ELR (cell line): ENCODE results near the gene NRXN2.

ENCODE experiments used
- DNase-seq: peaks from one replicate; pipeline ENCODE4 v3.0.0-alpha.2; 2015; ENCODE audit warnings: low read depth

The NRXN2 gene

DNA sequence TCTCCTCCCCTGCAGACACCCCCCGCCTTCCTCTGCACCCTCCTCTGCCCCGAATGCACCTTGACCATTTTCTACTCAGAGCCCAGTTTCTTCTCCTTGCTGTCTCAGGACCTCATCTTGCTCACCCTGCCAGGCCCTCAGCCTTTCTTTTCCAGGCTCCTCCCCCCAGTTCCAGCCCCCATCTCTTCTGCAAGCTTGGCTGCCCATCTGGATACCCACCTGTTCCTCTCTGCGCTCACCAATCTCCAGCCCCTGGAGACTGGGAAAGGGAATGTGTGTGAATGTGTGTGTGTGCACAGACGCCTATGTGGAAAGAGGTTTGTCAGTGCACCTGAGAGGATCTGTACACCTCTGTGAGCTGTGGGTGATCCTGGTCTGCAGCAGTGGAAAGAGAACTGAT, 95.6 kb downstream of the NRXN2 start:
- DNase-seq, result no peak

DNA sequence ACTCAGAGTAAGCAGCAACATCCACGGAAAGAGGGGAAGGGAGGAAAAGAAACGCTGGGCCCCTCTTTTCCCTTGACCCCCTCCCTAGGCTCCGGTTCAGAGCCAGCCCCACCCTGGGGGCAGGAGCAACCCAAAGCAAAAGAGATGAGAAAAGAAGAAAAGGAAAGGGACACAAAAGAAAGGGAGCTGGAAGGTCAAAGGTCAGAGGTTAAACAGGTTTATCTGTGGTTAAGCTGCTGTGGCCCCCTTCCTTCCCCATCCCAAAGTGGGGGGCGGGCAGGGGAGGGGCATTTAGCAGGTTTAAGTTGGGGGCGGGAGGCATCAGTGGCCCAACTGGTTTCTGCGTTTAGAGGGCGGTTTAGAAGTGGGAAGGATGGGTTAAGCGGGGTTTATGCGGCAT, 96.4 kb downstream of the NRXN2 start:
- no peak for DNase-seq

DNA sequence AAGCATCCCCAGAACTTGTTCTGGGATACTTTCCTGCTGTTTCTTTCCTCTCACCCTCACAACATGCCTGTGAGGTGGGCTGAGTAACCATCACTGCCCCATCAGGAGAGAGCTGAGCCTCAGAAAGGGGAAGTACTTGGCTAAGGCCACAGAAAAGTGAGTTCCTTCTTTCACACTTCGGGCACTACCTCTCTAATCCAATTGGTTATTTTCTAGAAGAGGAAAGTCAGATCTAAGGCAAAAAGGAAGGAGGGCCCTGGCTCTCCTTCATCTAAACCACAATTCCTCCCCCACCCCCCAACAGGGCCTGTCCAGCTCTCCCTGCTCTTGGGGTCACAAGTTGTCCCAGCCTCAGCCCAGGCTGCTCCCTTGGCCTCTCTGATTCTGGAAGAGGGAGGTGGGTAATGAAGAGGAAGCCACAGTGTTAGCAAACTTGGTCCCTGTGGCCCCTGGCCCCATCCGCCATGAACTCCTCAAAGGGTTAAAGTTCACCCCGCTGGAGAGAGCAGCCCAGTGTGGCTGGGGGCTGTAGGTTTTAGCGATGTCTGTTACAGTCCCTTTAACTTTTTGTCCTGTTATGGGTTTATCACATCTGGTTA, 98.0 kb downstream of the NRXN2 start:
- no peak for DNase-seq

DNA sequence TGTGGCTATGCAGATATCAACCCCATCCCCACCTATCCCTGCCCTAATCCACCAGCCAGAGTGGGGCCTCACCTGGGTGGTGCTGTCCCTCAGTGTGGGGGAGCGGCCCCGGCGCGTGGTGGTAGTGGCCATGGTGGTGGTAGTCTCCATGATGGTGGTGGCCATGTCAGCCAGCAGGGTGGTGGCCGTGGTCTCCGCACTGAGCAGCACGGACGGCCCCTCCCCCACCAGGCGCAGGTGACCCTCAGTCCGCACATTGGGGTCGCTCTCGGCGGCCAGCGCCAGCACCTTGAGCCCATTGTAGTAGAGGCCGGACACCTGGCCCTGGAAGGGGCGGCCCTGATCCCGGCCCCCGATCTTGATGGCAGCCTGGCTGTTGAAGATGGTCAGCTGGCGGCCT, 100.3 kb downstream of the NRXN2 start:
- DNase-seq, result no peak

DNA sequence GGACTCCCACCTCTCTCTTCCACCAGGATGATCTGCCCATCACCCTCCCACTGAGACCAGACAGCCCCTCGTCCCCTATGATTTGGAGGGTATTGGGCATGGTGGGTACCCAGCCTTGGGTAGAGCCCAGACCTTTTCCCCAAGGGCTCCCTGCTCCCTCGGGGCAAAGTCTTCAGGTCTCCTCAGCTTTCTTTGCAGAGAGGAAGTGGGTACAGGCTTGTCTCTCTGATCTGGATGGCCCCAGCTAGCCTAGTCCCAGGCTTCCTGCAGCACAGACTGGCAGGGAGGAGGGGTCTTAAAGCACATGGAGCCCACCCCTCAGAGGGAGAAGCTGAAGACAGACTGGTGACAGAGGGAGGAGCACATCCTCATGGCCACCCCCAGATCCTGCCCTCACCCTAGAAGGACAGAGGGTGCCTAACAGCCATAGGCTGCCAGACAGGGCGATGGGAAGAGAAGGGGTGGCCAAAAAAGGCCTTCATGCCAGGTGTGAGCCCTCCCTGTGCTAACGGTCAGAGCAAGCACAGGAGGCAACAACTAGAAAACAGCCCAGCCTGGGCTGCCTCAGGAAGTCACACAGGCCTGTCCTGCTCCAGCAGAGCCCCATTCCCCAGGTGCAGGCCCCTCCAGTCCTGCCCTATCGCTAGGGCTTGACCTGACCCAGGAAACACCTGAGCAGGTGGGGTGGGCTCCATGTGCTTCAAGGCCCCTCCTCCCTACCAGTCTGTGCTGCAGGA, 101.5 kb downstream of the NRXN2 start:
- no peak for DNase-seq

DNA sequence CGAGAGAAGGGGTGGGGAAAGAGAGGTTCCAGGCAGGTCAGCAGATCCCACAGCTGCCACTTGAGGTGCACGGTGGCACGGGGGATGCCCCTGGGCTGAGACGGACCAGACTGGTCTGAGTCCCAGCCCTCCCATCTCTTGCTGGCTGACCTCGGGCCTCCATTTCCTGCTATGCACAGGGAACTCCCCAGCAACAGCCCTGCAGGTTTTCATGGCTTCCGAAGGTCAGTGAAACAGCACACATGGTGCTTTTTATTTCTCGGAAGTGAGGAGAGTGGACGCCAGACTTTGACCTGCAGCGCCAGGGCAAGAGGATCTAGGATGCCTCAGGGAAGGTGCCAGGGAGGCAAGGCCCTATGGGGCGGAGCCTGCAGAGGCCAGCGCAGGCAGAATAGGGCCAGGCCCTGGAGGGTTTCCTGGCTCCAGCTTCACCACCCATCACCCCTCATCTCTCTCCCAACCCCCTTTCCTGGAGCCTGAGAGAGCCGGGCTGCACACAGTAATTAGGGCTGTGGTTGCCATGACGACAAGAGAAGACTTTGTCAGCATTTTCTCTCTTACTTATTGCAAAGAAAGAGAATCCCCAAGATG, 102.5 kb downstream of the NRXN2 start:
- DNase-seq, result no peak

DNA sequence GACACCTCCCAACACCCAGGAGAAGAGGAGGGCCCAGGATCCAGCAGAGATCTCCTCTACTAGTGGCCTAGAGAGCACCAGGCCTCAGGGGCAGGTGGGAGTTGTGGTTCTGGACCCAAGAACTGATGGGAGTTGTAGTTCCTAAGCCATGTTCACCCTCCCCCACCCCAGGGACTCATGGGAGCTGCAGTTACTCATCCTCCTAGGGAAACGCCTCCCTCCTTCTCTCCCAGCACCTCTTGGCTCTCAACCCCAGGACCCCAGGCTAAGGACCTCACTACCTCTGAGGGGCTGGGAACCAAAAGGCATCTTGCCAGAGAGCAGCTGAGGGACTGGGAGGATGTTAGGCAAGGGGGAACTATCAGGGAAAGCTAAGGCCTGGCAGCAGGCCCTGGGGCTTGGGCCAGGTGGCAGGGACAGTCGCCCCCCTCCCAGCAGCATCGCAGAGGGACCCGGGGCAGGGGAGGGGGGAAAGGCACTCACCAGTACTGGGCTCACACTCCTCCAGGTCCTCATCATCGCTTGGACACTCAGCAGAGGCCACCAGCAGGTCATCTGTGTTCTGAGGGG, 103.1 kb downstream of the NRXN2 start:
- peak; percentile 59 for DNase-seq

DNA sequence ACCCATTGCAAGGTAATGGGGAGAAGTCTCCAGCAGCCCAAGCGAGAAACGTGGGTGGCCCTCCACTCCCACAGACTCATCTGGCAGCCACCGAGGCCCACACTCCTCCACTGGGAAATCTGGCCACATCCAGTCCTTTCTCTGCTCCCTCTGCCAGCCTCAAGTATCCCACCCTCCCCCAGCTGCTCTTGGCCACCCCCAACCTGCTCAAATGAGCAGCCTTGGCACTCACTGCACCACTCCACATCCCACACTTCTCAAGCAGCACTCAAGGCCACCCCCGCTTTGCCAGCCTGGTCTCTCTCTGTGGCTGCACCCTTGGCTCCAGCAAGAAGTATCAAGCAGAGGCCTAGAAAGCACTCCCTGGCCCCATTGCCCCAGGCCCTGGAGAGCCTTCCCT, 103.8 kb downstream of the NRXN2 start:
- no peak for DNase-seq

DNA sequence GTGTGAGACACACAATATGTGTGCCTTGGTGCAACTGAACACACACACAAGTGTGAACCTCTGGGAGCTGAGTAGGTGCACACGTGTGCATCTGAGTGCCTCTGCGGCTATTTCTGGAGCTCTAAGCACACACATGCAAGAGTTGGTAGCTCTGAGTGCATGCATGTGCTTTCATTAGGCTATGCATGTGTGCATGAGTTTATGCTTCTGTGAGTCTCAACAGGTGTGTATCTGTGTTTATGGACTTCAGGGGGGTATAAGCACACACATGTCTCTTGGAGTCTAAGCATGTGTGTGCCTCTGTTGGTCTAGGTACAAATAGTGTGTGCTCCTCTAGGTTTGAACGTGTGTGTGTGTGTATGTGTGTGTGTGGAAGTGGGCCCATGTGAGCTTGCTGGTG, 106.2 kb downstream of the NRXN2 start:
- DNase-seq, result no peak

DNA sequence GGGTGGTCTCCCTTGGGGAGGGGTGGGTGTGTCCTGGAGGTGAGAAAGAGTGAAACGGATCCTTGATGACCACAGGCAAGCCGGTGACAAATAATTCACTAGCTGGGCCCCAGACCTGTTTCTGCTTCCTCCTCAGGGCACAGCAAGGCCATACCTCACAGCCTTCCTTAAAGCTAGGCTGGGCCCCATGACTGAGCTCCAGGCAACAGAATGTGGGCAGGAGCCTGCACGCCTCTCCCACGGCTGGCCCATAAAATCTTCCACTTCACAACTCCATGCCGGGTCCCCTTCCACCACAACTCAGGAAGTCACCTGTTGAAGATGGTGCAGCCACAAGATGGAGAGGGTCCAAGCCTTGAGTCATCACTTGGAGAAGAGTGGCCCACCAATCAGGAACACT, 108.1 kb downstream of the NRXN2 start:
- no peak for DNase-seq

DNA sequence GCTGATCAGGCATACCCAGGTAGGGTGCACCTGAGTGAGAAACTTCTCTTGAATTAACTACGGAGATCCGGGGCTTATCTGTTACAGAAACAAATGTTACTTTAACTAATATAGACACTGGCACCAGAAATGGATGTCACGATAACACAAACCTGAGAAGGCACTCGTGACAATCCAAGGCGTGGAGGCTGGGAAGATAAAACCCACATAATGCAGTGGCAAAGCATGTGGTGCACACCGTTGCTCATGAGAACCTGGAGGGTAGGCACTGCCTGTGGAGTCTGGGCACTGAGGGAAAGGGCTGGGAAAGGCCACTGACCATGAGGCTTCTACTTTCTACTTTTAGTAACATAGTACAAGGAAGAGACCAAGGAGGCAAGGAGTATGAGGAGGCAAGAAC, 109.3 kb downstream of the NRXN2 start:
- no peak for DNase-seq

DNA sequence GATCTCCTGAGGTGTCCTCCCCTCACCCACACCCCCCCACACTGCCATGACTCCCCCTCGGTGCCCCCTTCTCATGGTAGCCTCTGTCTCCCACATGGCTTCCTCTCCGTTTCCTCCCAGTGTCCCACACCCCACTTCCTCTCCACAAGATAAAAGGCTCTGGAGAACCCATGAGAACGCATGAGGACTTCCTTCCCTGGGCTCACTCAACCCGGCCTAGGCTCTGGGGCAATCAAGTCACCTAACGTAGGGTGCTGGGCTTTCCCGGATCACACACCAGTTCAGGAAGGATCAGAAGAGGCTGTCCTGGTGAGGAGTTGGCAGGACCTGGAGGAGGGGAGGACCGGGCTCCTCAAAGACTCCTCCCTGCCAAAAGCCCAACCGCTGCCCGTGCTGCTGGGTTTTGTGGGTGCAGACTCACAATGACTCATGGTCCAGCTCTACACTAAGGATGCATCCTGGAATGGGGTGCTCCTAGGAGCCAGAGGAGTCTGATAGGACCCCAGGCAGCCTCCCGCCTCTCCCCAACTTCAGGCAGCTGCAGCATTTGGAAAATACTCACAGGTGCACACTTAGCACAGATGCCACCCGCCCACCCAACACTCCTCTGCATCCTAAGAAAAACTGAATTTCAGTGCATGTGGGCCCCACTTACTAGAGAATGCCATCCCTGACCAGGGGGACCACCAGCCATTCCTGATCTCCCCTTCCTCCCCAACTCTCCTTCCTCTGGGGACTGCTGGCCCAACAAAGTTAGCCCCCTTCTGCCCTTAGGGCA, 110.9 kb downstream of the NRXN2 start:
- DNase-seq, result peak; percentile 26

DNA sequence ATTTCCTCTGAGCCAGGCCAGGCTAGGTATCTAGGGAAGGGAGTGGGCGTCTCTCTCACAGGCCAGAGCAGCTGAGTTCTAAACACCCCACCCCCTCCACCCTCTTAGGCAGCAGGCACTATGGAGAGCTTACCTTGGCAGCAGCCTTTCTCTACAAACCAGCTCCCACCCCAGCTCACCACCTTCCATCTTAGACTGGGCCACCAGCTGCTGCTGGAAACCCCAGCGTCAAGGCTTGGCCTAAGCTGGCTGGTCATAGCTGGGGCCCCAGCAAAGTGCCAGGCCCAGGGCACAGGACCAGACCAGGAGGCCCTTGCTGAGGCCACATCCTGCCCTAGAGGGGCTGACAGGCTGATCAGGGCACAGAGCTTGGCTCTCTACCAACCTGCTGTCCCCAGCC, 111.8 kb downstream of the NRXN2 start:
- DNase-seq, result no peak

DNA sequence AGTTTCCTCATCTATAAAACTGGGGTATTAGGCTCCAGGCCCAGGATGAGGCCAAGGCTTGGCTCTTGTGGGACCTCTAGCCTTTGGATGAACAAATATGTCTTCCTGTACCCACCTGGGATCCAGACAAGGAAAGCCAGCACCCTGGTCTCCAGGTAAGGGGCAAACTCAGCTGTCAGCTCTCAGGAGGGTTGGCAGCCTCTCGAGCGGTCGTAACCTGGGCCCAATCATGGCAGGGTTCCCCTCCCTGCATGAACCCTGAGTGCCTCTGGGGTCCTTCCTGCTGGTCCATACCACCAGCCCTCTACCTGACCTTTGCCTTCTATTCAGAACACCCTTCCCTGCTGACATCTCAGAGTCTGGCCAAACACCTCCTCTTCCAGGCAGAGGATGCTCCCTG, 112.4 kb downstream of the NRXN2 start:
- no peak for DNase-seq

DNA sequence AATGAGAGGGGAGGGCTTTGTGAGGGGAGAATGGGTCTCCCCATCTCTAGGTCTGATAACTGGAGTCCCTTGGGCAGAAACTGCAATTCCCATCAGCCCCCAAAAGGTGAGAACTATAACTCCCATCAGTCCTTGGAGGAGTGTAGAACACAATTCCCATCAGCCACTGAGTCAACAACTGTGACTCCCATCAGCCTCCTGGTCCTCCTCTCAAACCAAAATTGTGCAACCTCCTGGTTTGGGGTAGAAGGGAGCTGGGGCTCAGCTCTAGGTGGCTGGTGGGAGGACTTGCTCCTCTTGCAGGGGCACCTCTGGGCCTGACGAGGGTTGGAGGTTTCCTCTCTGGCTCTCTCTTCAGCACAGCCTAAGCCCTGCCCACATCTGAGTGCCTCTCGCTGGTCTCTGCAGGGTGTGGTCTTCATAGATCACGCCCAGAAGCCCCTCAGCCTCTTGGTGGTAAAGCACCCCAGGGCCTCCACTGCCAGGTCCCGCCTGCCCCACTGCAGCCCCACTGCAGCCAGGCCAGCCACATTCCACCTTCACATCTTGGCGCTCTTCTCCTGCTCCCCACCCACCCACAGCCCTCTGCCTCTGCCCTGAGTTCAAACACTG, 113.5 kb downstream of the NRXN2 start:
- DNase-seq, result no peak

DNA sequence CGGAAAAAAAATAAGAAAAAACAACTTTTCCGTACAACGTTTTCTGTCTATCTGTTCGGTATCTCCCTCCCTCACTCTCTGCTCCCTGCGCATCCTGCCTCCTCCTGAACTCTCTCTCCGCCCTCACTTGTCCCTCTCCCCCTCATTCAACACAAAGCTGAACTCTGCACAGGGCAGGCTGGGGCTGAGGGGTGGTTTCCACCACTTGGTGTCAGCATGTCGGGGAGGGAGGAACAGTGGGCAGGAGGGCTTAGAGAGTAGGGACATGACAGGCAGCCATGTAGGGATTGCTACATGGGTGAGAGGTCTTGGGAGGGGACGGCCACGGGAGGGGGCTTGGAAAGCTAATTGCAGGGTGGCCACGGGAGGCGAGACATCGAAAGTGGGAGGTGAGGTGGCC, 114.4 kb downstream of the NRXN2 start:
- DNase-seq, result no peak

DNA sequence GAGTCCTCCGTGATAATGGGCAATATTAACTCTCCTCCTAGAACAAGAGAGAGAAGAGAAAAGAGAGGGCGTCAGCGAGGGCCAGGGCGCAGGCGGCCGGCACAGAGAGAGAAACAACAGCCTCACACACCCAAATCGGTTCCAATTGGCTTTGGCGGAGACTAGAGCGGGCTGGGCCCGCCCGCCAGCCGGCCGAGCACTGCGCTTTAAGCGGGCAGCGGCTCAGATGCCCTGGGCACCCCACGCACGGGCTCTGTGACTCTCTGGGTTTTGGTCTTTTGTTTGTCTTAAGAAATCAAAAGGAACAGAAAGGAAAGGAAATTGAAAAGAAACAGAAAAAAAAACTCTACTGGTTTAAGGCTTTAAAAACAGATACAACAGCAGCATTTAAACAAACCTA, 115.0 kb downstream of the NRXN2 start:
- DNase-seq, result peak; percentile 17

DNA sequence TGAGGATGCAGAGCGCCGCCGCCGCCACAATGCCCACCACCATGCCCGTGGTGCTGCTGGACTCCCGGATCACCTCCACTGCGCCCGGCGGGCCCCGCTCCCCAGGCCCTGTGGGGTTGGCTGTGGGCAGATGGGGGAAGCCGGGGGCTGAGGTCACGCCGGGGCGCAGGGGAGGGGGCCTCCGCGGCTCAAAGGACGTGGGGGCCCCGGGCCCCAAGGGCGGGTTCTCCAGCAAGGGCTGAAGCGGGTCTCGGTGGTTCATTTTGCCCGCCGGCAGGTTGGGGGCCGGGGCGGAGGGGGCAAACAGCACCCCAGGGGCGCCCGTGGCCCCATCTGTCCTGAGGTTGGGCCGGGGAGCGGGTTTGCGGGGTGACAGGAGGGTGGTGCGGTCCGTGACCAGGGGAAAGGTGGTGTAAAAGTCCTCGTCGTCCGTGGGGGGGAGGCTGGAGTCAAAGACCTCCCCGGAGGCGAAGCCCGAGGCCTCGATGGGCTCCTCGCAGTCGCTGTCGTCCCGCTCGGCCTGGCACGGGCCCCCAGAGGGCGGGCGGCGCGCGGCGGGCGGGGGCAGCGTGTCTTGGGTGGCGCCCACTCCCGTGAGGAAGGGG, 115.5 kb downstream of the NRXN2 start:
- DNase-seq, result no peak

DNA sequence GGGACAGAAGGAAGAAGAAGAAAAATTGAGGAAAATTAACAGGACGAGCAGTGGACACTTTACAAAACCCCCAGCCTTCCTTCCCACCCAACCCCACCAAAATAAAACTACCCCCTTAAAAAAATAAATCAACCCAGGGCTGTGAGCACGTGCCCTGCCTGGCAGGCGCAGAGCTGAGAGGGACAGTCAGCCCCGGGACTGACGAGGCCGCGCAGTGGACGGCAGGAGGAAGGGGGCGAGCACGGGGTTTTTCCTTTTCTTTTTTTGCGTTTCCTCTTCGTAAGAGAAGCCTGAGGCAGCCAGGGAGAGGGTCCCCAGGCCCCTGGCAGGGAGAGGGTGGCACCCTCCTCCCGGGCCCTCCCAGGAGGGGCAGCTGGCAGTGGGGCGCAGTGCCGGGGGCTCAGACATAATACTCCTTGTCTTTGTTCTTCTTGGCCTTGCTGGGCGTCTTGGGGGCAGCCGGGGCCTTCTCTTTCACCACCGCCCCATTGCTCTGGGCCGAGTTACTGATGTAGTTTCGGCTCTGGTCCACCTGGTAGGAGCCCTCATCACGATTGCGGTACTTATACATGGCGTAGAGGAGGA, 116.1 kb downstream of the NRXN2 start:
- no peak for DNase-seq

DNA sequence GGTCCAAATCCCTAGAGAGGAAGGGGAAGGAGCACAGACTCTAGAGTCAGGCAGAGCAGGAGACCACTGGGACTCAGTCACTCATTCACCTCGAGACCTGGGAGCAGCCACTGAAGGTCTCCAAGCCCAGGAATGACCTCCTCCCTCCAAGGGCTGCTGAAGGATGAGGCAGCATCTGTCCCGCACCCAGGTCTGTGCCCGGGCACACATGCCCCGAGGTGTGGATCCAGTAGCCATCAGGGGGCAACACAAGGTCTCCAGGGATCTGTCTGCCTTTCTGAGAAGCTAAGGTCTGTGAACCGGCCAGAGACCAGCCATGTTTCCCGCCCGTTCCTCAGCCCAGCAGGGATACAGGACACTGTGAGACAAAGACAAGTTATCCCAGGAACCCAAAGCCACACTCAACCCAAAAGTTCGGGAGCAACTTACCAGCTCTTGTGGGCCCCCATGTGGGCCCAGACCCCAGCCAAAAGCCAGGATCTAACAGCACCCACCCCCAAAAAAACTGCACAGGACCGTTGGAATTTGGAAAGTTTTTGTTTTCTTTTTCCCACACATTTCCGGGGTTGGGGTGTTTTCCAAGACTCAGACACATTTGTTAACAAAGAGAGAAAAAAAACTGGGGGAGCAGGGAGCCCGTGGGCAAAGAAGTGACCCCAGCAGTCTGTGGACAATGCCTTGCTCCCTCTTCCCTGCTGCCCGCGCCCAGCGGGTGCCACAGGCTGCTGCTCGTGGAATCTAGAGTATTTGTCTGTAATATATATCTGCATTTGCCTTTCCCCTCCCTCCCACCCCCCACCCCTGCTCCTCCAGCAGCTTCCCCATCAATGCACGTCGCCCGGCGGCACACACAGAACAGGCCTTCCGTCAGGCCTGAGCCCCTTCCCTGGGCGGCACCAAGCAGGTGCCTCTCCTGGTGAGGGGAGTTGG, 117.1 kb downstream of the NRXN2 start:
- no peak for DNase-seq
